Neural cell (in vitro differentiated cells): ENCODE measurements around the gene GALNT15.

Experiments used
- CTCF ChIP-seq: fragments of 450-650 bp; IDR thresholded peaks from 2 replicates; pipeline ENCODE4 v1.5.1; 2014; ENCODE audit warnings: antibody characterized with exemption, mild to moderate bottlenecking, moderate library complexity; ENCODE audit not compliant: poor library complexity, severe bottlenecking
- EP300 ChIP-seq: fragments of 450-650 bp; conservative IDR thresholded peaks from 2 replicates; pipeline ENCODE4 v1.6.1; 2014; ENCODE audit warnings: antibody characterized with exemption, mild to moderate bottlenecking, moderate library complexity; ENCODE audit not compliant: poor library complexity, severe bottlenecking
- EZH2 ChIP-seq: fragments of 200-600, 300-800 bp; shearing (Covaris generic), sonication (generic); IDR thresholded peaks from 2 replicates; pipeline ENCODE4 v1.6.1; 2014; ENCODE audit warnings: antibody characterized with exemption, low read length, borderline replicate concordance, mild to moderate bottlenecking; ENCODE audit not compliant: insufficient read depth, poor library complexity, severe bottlenecking
- MXI1 ChIP-seq: fragments of 450-650 bp; conservative IDR thresholded peaks from 2 replicates; pipeline ENCODE4 v1.6.1; 2014; ENCODE audit warnings: antibody characterized with exemption, mild to moderate bottlenecking; ENCODE audit not compliant: poor library complexity, severe bottlenecking
- POLR2AphosphoS5 ChIP-seq: IDR thresholded peaks from 2 replicates; pipeline ENCODE4 v1.6.1; 2012
- RAD21 ChIP-seq: fragments of 450-650 bp; conservative IDR thresholded peaks from 2 replicates; pipeline ENCODE4 v1.6.1; 2014; ENCODE audit warnings: antibody characterized with exemption, mild to moderate bottlenecking, moderate library complexity
- SMC3 ChIP-seq: fragments of 450-650 bp; conservative IDR thresholded peaks from 2 replicates; pipeline ENCODE4 v1.6.1; 2014; ENCODE audit warnings: antibody characterized with exemption, mild to moderate bottlenecking, moderate library complexity; ENCODE audit not compliant: poor library complexity
- TAF1 ChIP-seq: IDR thresholded peaks from 2 replicates; pipeline ENCODE4 v1.6.1; 2012; ENCODE audit warnings: low read depth
- TF ChIP-seq, protein P1 (sequence below): IDR thresholded peaks from 2 replicates; pipeline ENCODE4 v1.6.1; 2012; ENCODE audit warnings: borderline replicate concordance

DNA sequence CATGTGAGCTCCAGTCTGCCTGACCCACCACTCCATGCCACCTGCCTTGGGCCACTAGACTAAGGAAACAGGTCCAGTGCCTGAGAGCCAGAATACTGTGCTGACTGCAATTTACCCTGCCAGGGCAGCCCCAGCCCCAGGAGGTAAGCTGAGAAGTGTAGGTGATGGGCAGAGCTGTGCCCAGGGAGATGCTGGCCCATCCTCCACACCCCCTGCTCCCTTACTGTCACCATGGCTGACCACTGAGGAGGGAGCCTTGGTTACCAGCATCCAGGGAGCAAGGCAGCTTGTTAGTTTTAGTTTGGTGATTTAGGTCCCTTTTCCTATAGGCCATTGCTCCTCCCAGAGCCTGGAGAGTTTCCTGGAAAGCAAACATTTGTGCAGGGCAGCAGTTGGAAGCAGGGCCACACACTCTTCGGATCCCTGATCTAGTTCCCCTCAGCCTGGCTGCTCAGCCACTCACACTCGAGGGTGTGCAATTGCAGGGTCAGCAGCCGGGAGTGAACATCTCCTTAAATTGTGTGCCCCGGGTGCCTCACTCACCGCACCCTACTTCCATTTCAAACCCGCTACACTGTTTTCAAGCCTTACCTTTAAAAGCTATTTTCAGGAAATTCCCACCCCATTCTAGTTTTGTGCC, 2.0 kb downstream of the GALNT15 start:
- TF ChIP-seq CTCF (no peak), TAF1 (no peak), RAD21 (no peak), EZH2 (no peak), EP300 (no peak), POLR2AphosphoS5 (no peak), MXI1 (no peak), SMC3 (no peak)
- TF ChIP-seq, protein P1, sequence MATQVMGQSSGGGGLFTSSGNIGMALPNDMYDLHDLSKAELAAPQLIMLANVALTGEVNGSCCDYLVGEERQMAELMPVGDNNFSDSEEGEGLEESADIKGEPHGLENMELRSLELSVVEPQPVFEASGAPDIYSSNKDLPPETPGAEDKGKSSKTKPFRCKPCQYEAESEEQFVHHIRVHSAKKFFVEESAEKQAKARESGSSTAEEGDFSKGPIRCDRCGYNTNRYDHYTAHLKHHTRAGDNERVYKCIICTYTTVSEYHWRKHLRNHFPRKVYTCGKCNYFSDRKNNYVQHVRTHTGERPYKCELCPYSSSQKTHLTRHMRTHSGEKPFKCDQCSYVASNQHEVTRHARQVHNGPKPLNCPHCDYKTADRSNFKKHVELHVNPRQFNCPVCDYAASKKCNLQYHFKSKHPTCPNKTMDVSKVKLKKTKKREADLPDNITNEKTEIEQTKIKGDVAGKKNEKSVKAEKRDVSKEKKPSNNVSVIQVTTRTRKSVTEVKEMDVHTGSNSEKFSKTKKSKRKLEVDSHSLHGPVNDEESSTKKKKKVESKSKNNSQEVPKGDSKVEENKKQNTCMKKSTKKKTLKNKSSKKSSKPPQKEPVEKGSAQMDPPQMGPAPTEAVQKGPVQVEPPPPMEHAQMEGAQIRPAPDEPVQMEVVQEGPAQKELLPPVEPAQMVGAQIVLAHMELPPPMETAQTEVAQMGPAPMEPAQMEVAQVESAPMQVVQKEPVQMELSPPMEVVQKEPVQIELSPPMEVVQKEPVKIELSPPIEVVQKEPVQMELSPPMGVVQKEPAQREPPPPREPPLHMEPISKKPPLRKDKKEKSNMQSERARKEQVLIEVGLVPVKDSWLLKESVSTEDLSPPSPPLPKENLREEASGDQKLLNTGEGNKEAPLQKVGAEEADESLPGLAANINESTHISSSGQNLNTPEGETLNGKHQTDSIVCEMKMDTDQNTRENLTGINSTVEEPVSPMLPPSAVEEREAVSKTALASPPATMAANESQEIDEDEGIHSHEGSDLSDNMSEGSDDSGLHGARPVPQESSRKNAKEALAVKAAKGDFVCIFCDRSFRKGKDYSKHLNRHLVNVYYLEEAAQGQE, result no peak
